Measurements from ENCODE around the gene CREBBP. TPM values are rescaled to one million over a fixed set of nuclear protein-coding genes. Genes with fewer than 3 reads are reported as not detected.

Gene CREBBP
- total RNA-seq, 2 donors from 2014 or later = 65.0 to 103 TPM

- DNase-seq (ENCODE audit: low spot score) (no peak), ATAC-seq (ENCODE audit: insufficient number of reproducible peaks, low FRiP score, low read depth) (no peak)
- Histone ChIP-seq H3K36me3 (peaks cover 55% of the 10 kb centered on the region), H3K4me3 (no peak overlapping the region), H3K9me3 (no peaks in the 10 kb centered on the region), H3K27me3 (replicated peaks; ENCODE audit: insufficient read depth) (no peaks in the 10 kb centered on the region), H3K27ac (peak overlapping the region in 1 of 2 donors; percentile 19), H3K4me1 (ENCODE audit: control insufficient read depth in 1 of 2, low read depth in 2 of 2) (peaks cover 3 to 41% of the 10 kb centered on the region in 2 donors)
- TF ChIP-seq CTCF (IDR thresholded peaks at IDR 0.05) = no peak
Observed at GRCh38 chr16:3774819-3775218, 105.7 kb downstream of the CREBBP start.

DNA sequence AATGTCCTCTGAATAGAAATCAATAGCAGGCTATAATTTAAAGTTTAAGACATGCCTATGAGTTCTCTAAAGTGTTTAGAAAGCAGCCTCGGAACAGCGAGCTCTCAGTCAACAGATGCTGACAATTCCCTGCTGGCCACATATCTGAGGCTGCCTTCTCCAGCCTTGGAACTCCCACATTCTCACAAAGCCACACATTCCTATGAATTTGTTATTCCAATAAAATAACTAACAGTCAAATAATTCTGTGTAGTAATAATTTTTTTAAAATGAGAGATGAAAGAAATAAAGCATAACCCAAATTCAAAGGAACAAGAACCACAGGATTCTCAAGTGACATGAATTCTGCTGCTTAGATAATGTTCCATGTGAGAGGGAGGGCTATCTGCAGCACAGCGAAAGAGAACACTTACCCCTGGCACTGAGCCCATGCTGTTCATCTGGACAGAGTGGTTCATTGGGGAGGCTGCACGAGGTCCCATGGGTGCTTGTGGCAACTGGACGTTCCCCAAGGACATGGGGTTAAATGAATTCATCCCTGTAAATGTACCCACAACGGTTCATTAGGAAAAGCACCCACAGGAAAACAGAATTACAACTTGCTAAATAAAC, 106.3 kb downstream of the CREBBP start:
- ATAC-seq (ENCODE audit: insufficient number of reproducible peaks, low FRiP score, low read depth) = no peak
- no peaks in the 10 kb centered on the region for H3K27me3 ChIP-seq (replicated peaks; ENCODE audit: insufficient read depth)
- H3K4me3 ChIP-seq = no peak overlapping the region
- TF ChIP-seq CTCF (IDR thresholded peaks at IDR 0.05) = no peak
- DNase-seq (ENCODE audit: low spot score) = no peak
- H3K27ac ChIP-seq = peak overlapping the region in 1 of 2 donors; percentile 19
- H3K9me3 ChIP-seq = no peaks in the 10 kb centered on the region
- peaks cover 3 to 41% of the 10 kb centered on the region in 2 donors for H3K4me1 ChIP-seq (ENCODE audit: control insufficient read depth in 1 of 2, low read depth in 2 of 2)
- H3K36me3 ChIP-seq = peaks cover 55% of the 10 kb centered on the region

- no peak for DNase-seq (ENCODE audit: low spot score)
- TF ChIP-seq CTCF (IDR thresholded peaks at IDR 0.05) = no peak
- peaks cover 55% of the 10 kb centered on the region for H3K36me3 ChIP-seq
- H3K9me3 ChIP-seq = no peaks in the 10 kb centered on the region
- H3K27me3 ChIP-seq (replicated peaks; ENCODE audit: insufficient read depth) = no peaks in the 10 kb centered on the region
- H3K4me3 ChIP-seq = no peak overlapping the region
- ATAC-seq (ENCODE audit: insufficient number of reproducible peaks, low FRiP score, low read depth) = no peak
- peaks cover 3 to 41% of the 10 kb centered on the region in 2 donors for H3K4me1 ChIP-seq (ENCODE audit: control insufficient read depth in 1 of 2, low read depth in 2 of 2)
- H3K27ac ChIP-seq = no peak overlapping the region
Observed at GRCh38 chr16:3773663-3774062, 106.8 kb downstream of the CREBBP start.

DNA sequence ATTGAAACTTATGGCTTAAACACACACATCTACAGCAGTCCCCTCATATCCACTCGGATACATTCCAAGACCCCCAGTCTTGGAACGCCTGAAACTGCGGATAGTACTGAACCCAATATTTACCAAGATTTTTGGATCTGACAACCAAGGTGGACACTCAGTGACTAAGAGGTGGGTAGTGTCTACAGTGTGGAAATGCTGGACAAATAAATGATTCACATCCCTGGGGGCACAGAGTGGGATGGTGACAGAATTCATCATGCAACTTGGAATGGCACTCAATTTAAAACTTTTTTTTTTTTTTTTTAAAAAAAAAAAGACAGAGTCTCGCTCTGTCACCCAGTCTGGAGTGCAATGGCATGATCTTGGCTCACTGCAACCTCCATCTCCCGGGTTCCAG, 109.0 kb downstream of the CREBBP start:
- no peak for ATAC-seq (ENCODE audit: insufficient number of reproducible peaks, low FRiP score, low read depth)
- peaks cover 61% of the 10 kb centered on the region for H3K36me3 ChIP-seq
- peak overlapping the region in 1 of 2 donors; percentile 12 for H3K27ac ChIP-seq
- H3K9me3 ChIP-seq = no peaks in the 10 kb centered on the region
- H3K27me3 ChIP-seq (replicated peaks; ENCODE audit: insufficient read depth) = no peaks in the 10 kb centered on the region
- DNase-seq (ENCODE audit: low spot score) = no peak
- H3K4me1 ChIP-seq (ENCODE audit: control insufficient read depth in 1 of 2, low read depth in 2 of 2) = peaks cover 3 to 41% of the 10 kb centered on the region in 2 donors
- no peak overlapping the region for H3K4me3 ChIP-seq
- TF ChIP-seq CTCF (IDR thresholded peaks at IDR 0.05) = no peak

GRCh38 chr16:3770530-3770929, 110.0 kb downstream of the CREBBP start:
- H3K27ac ChIP-seq = no peak overlapping the region
- peaks cover 65% of the 10 kb centered on the region for H3K36me3 ChIP-seq
- no peak overlapping the region for H3K4me3 ChIP-seq
- no peaks in the 10 kb centered on the region for H3K9me3 ChIP-seq
- no peaks in the 10 kb centered on the region for H3K27me3 ChIP-seq (replicated peaks; ENCODE audit: insufficient read depth)
- TF ChIP-seq CTCF (IDR thresholded peaks at IDR 0.05) = no peak
- ATAC-seq (ENCODE audit: insufficient number of reproducible peaks, low FRiP score, low read depth) (no peak), DNase-seq (ENCODE audit: low spot score) (no peak)
- H3K4me1 ChIP-seq (ENCODE audit: control insufficient read depth in 1 of 2, low read depth in 2 of 2) = peaks cover 3 to 41% of the 10 kb centered on the region in 2 donors

Data from thoracic aorta (tissue), 2 donors.